NCI-H345 treated with DMSO at 0.1 percent for 48 hours (cell line): Measurements from ENCODE around the gene SCG3.

ENCODE experiments used
- DNase-seq: peaks from one replicate; lab custom pipeline; 2025; ENCODE audit not compliant: unreplicated experiment; lab: John Stamatoyannopoulos, UW

SCG3 gene

DNA sequence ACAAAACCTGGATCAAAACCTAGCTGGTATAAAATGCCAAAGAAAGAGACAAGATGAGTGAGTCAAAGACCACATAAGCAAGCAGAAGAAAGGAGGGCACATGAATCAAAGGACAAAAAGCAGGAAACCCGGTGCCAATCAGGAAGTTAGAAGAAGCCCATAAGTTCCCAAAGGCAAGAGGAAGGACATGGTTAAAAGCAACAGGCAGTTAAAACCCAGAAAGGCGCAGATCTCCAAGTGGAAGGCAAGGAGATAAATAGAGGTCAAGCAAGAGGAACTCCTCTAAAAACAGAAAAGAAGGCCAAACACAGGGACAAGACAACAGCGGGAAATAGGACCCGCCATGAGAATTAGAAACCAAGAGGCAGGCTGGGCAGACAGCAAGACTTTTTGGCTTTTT is 74.5 kb downstream of the SCG3 start:
- DNase-seq, result no peak

DNA sequence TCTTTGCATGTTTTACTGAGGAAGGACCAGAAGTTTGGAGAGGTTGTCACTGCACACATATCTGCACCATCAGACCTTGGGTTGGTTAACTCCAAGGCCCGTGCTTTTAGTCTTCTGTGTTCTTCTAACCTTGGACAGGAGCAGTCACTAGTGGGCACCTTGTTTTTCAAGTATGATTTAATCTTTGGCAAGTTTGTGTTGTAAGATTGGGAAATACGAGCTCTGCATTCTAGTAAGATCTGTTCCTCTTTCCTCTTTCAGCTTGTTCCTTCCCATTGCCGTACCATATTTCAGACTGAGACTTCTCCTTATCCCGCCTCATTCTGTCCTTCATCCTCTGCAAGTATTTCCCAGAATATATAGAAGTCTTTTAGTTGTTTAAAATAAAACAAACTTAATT is 75.2 kb downstream of the SCG3 start:
- no peak for DNase-seq

- no peak for DNase-seq
Measured at GRCh38 chr15:51757450-51757849, 76.1 kb downstream of the SCG3 start.

DNA sequence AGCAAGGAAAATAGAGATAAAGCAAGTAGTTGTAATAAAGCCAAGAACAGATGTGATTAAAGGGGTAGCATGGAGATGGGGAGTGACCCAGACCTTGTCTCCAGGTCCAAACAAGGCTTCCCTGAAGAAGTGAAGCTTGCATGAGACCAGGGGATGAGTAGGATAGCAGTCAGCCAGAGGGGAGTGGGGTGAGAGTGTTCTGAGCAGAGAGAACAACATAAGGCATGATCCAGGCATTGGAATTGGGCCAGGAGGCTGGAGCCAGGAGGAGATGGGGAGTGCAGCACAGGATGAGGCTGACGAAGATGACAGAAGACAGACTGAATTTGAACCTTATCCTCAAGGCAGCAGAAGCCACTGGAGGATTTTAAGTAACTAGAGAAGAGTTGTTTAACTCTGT is 77.3 kb downstream of the SCG3 start:
- no peak for DNase-seq

GRCh38 chr15:51759557-51760070 is 78.3 kb downstream of the SCG3 start:
- DNase-seq, result no peak

GRCh38 chr15:51760805-51761204 is 79.5 kb downstream of the SCG3 start:
- no peak for DNase-seq

GRCh38 chr15:51765751-51766150 is 84.4 kb downstream of the SCG3 start:
- DNase-seq, result no peak

DNA sequence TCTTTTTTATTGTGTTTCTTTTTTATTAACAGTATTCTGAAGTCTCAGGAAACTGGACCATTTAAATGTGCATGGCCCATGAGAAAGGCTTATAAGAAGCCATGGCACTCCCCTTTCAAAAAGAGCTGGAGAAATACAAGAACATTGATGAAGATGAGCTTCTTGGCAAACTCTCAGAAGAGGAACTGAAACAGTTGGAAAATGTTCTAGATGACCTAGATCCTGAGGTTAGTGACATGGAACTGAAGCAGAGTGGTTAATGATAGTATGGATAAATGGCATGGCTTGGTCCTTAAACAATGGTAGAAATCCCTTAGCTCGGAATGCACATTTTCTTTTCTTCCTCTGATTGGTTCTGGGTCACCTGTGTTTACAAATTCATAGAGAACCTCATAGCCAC is 85.0 kb downstream of the SCG3 start:
- DNase-seq, result no peak

DNA sequence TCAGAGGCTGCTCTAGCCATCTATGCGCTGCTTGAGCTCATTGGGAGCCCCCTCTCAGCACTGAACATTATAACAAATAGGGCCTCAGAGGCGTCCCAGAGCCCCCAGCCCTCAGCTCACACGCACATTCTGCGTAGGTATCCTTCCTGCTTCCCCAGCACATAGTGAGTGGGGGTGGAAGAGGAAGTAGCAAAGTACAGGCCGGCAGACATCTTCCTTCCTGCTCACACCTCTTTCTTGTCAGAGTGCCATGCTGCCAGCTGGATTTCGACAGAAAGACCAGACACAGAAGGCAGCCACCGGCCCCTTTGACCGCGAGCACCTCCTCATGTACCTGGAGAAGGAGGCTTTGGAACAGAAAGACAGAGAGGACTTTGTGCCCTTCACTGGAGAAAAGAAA is 86.7 kb downstream of the SCG3 start:
- DNase-seq, result no peak
